HEK293 (cell line): ENCODE data around the gene TANC1.
A peak's percentile ranks its signal among the peaks of the same experiment; 100 is the strongest.

Source experiments
- CTCF ChIA-PET: fragments of 350-600 bp; formaldehyde crosslinking; extraction: SDS; loops from one replicate; lab custom pipeline; 2021; ENCODE audit warnings: antibody characterized with exemption; lab: Yijun Ruan, JAX
- POLR2A ChIA-PET: fragments of 300-600 bp; formaldehyde crosslinking; extraction: SDS; loops from one replicate; lab custom pipeline; 2020; ENCODE audit warnings: antibody characterized with exemption, inconsistent platforms; lab: Yijun Ruan, JAX
- H3K27ac ChIP-seq: fragments of 200-500 bp; sonication (Bioruptor generic); 2 replicates; pipeline ENCODE4 v1.5.1; 2014; ENCODE audit warnings: low read depth, low read length, control low read depth, inconsistent platforms; ENCODE audit errors: extremely low read depth
- H3K36me3 ChIP-seq, 2 experiments: fragments of 200-500 bp in 1 of 2; sonication (Bioruptor generic) in 1 of 2; 1 replicate in 1 of 2; 2 replicates in 1 of 2; pipeline ENCODE4 v1.5.1; 2014 to 2017; ENCODE audit warnings: inconsistent platforms in 2 of 2, low read length in 2 of 2; ENCODE audit not compliant: control insufficient read depth in 2 of 2, insufficient read depth in 1 of 2
- H3K4me1 ChIP-seq: fragments of 200-500 bp; sonication (Bioruptor generic); 2 replicates; pipeline ENCODE4 v1.5.1; 2014; ENCODE audit warnings: mild to moderate bottlenecking, low read length, inconsistent platforms; ENCODE audit not compliant: control insufficient read depth, insufficient read depth
- H3K4me3 ChIP-seq: 2 replicates; pipeline ENCODE4 v1.5.1; 2011; ENCODE audit warnings: low read depth, mild to moderate bottlenecking, control low read depth, low read length, moderate library complexity
- H3K9me3 ChIP-seq: fragments of 200-500 bp; sonication (Bioruptor generic); 2 replicates; pipeline ENCODE4 v1.5.1; 2014; ENCODE audit warnings: low read depth, low read length, inconsistent platforms; ENCODE audit not compliant: control insufficient read depth, insufficient read depth
- GLIS1 ChIP-seq: fragments of 450-650 bp; formaldehyde crosslinking; IDR thresholded peaks from 2 replicates; pipeline ENCODE4 v1.5.1; 2016; ENCODE audit warnings: missing biosample characterization, missing genetic modification characterization
- HOXC10 ChIP-seq: sonication (generic); formaldehyde crosslinking; IDR thresholded peaks from 2 replicates; pipeline ENCODE4 v1.8.1; 2023; ENCODE audit warnings: mild to moderate bottlenecking, missing genetic modification reagents
- HOXD13 ChIP-seq: sonication (generic); formaldehyde crosslinking; IDR thresholded peaks from 2 replicates; pipeline ENCODE4 v1.8.0; 2022; ENCODE audit warnings: missing genetic modification reagents, borderline replicate concordance
- IKZF3 ChIP-seq: fragments of 450-650 bp; IDR thresholded peaks from 2 replicates; pipeline ENCODE4 v1.5.0; 2018; ENCODE audit warnings: missing biosample characterization, mild to moderate bottlenecking, missing genetic modification characterization, moderate library complexity
- KLF10 ChIP-seq: fragments of 450-650 bp; IDR thresholded peaks from 2 replicates; pipeline ENCODE4 v1.5.1; 2018; ENCODE audit warnings: missing biosample characterization, mild to moderate bottlenecking, missing genetic modification characterization
- KLF8 ChIP-seq: fragments of 450-650 bp; formaldehyde crosslinking; IDR thresholded peaks from 2 replicates; pipeline ENCODE4 v1.5.1; 2016; ENCODE audit warnings: missing biosample characterization, missing genetic modification characterization
- PRDM1 ChIP-seq: fragments of 450-650 bp; formaldehyde crosslinking; IDR thresholded peaks from 2 replicates; pipeline ENCODE4; 2016; ENCODE audit warnings: missing biosample characterization, missing genetic modification characterization
- RBAK ChIP-seq: fragments of 450-650 bp; formaldehyde crosslinking; IDR thresholded peaks from 2 replicates; pipeline ENCODE4 v1.5.1; 2016; ENCODE audit warnings: missing biosample characterization, missing genetic modification characterization
- SETDB1 ChIP-seq: IDR thresholded peaks from one replicate; pipeline ENCODE4 v1.6.1; 2017; ENCODE audit warnings: mild to moderate bottlenecking, low read length, moderate library complexity, mixed read lengths; ENCODE audit not compliant: insufficient read length
- SP7 ChIP-seq: fragments of 450-650 bp; formaldehyde crosslinking; IDR thresholded peaks from 2 replicates; pipeline ENCODE4 v1.5.1; 2016; ENCODE audit warnings: missing biosample characterization, missing genetic modification characterization
- WT1 ChIP-seq: fragments of 450-650 bp; formaldehyde crosslinking; IDR thresholded peaks from 2 replicates; pipeline ENCODE4 v1.5.1; 2016; ENCODE audit warnings: missing biosample characterization, missing genetic modification characterization
- ZBTB17 ChIP-seq: fragments of 450-650 bp; formaldehyde crosslinking; IDR thresholded peaks from 2 replicates; pipeline ENCODE4 v1.5.1; 2016; ENCODE audit warnings: missing biosample characterization, missing genetic modification characterization
- ZFHX2 ChIP-seq: fragments of 450-650 bp; formaldehyde crosslinking; conservative IDR thresholded peaks from 2 replicates; pipeline ENCODE4 v1.5.1; 2016; ENCODE audit warnings: missing biosample characterization, missing genetic modification characterization
- ZIC2 ChIP-seq: fragments of 450-650 bp; formaldehyde crosslinking; IDR thresholded peaks from 2 replicates; pipeline ENCODE4 v1.5.1; 2016; ENCODE audit warnings: missing biosample characterization, missing genetic modification characterization
- ZNF121 ChIP-seq: fragments of 450-650 bp; formaldehyde crosslinking; IDR thresholded peaks from 2 replicates; pipeline ENCODE4 v1.5.1; 2016; ENCODE audit warnings: missing biosample characterization, missing genetic modification characterization
- ZNF202 ChIP-seq: fragments of 450-650 bp; formaldehyde crosslinking; IDR thresholded peaks from 2 replicates; pipeline ENCODE4 v1.5.1; 2016; ENCODE audit warnings: missing biosample characterization, missing genetic modification characterization, borderline replicate concordance
- ZNF266 ChIP-seq: fragments of 450-650 bp; formaldehyde crosslinking; IDR thresholded peaks from 2 replicates; pipeline ENCODE4 v1.5.1; 2016; ENCODE audit warnings: missing biosample characterization, missing genetic modification characterization, low read depth
- ZNF292 ChIP-seq: fragments of 450-650 bp; formaldehyde crosslinking; IDR thresholded peaks from 2 replicates; pipeline ENCODE4 v1.5.1; 2016; ENCODE audit warnings: low read depth, missing biosample characterization, missing genetic modification characterization, borderline replicate concordance
- ZNF311 ChIP-seq: fragments of 450-650 bp; formaldehyde crosslinking; IDR thresholded peaks from 2 replicates; pipeline ENCODE4 v1.5.1; 2017; ENCODE audit warnings: missing biosample characterization, missing genetic modification characterization, borderline replicate concordance
- ZNF510 ChIP-seq: fragments of 450-650 bp; formaldehyde crosslinking; IDR thresholded peaks from 2 replicates; pipeline ENCODE4 v1.5.1; 2018; ENCODE audit warnings: mild to moderate bottlenecking, missing genetic modification characterization, missing biosample characterization; ENCODE audit not compliant: insufficient replicate concordance
- ZNF561 ChIP-seq: fragments of 450-650 bp; IDR thresholded peaks from 2 replicates; pipeline ENCODE4 v1.5.1; 2018; ENCODE audit warnings: missing biosample characterization, missing genetic modification characterization, borderline replicate concordance
- TF ChIP-seq, protein P1 (sequence below): fragments of 450-650 bp; formaldehyde crosslinking; IDR thresholded peaks from 2 replicates; pipeline ENCODE4 v1.5.1; 2016; ENCODE audit warnings: missing biosample characterization, missing genetic modification characterization, borderline replicate concordance
- TF ChIP-seq, protein P2 (sequence below): fragments of 450-650 bp; formaldehyde crosslinking; IDR thresholded peaks from 2 replicates; pipeline ENCODE4 v1.5.1; 2016; ENCODE audit warnings: missing biosample characterization, missing genetic modification characterization, low read depth
- TF ChIP-seq, protein P3 (sequence below): fragments of 450-650 bp; IDR thresholded peaks from 2 replicates; pipeline ENCODE4 v1.5.1; 2018; ENCODE audit warnings: missing biosample characterization, mild to moderate bottlenecking, missing genetic modification characterization

The TANC1 gene

DNA sequence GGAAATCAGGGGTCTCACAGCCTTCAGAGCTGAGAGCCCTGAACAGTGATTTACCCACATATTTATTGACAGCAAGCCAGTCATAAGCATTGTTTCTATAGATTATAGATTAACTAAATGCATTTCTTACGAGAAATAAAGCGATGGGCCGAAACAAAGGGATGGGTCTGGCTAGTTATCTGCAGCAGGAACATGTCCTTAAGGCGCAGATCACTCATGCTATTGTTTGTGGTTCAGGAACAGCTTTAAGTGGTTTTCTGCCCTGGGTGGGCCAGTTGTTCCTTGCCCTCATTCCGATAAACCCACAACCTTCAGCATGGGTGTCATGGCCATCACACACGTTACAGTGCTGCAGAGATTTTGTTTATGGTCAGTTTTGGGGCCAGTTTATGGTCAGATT is 36.4 kb downstream of the TANC1 start:
- TF ChIP-seq SETDB1 (peak; percentile 17), HOXC10 (CRISPR knock-in tag) (no peak), ZNF561 (no peak), KLF8 (tag by site-specific recombination) (no peak), RBAK (tag by site-specific recombination) (no peak), ZNF510 (tag by site-specific recombination) (no peak), ZNF202 (tag by site-specific recombination) (no peak), ZNF121 (tag by site-specific recombination) (no peak)
- TF ChIP-seq, protein P1, sequence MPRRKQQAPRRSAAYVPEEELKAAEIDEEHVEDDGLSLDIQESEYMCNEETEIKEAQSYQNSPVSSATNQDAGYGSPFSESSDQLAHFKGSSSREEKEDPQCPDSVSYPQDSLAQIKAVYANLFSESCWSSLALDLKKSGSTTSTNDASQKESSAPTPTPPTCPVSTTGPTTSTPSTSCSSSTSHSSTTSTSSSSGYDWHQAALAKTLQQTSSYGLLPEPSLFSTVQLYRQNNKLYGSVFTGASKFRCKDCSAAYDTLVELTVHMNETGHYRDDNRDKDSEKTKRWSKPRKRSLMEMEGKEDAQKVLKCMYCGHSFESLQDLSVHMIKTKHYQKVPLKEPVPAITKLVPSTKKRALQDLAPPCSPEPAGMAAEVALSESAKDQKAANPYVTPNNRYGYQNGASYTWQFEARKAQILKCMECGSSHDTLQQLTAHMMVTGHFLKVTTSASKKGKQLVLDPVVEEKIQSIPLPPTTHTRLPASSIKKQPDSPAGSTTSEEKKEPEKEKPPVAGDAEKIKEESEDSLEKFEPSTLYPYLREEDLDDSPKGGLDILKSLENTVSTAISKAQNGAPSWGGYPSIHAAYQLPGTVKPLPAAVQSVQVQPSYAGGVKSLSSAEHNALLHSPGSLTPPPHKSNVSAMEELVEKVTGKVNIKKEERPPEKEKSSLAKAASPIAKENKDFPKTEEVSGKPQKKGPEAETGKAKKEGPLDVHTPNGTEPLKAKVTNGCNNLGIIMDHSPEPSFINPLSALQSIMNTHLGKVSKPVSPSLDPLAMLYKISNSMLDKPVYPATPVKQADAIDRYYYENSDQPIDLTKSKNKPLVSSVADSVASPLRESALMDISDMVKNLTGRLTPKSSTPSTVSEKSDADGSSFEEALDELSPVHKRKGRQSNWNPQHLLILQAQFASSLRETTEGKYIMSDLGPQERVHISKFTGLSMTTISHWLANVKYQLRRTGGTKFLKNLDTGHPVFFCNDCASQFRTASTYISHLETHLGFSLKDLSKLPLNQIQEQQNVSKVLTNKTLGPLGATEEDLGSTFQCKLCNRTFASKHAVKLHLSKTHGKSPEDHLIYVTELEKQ: no peak
- peaks cover 15% of the 10 kb centered on the region for H3K4me1 ChIP-seq
- H3K36me3 ChIP-seq: peaks cover 3 to 10% of the 10 kb centered on the region in 2 experiments
- no peaks in the 10 kb centered on the region for H3K9me3 ChIP-seq
- ChIA-PET POLR2A (no interaction called here), CTCF (no interaction called here)
- H3K27ac ChIP-seq: no peak overlapping the region
- no peak overlapping the region for H3K4me3 ChIP-seq

DNA sequence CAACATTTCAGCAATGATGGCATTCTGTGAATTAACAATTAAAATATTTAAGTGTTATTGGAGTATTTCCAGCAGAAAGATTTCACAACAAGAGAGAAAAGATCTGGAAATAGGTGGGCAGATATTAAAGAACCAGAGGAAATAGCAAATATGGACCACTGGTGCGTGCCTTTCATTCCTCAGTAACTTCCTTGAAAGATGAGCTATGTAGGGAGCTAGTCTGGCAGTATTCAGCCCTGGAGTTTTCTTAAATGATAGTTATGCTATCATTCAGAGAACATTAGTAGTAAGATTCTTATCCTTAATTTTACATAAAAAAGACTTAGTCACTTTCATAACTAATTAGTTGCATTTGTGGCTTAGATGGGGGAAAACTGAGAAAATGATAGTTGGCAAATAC is 41.5 kb downstream of the TANC1 start:
- CTCF ChIA-PET: interaction anchor here (0.7 to 1.2 kb wide), 2 partner anchors 21 to 232 kb away, joined by 3 to 4 read pairs; no protein-coding TSS in a partner anchor
- Histone ChIP-seq H3K27ac (no peak overlapping the region), H3K4me1 (peaks cover 14% of the 10 kb centered on the region), H3K36me3 (peaks cover 3 to 10% of the 10 kb centered on the region in 2 experiments), H3K4me3 (no peak overlapping the region), H3K9me3 (no peaks in the 10 kb centered on the region)
- POLR2A ChIA-PET: no interaction called here
- TF ChIP-seq ZNF311 (tag by site-specific recombination): no peak

DNA sequence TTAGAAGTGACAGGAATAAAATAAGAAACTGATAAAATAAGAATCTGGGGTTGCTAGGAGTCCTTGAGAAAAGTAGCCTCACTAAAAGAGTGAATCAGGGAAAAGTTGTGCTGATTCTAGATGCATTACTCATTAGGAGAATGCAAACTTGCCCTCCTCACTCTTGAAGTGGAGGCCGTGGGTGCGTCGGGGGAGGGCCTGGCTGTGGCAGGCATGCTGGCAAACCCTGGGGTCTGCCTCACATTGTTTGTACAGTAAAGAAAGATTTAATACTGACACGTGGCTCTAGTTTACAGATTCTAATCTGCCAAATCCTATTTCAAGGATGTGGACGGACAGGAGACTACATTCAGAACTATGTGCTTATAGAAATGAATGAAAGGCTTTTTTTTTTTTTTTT is 41.9 kb downstream of the TANC1 start:
- ChIA-PET POLR2A (no interaction called here), CTCF (interaction anchor here (0.7 kb wide), 1 partner anchor 232 kb away, joined by 3 read pairs; no protein-coding TSS in a partner anchor)
- TF ChIP-seq WT1 (tag by site-specific recombination): peak; percentile 32; the same call in 1 of the 2 replicates
- TF ChIP-seq ZFHX2 (tag by site-specific recombination): peak; percentile 65
- 0 out of 2 replicates have a peak, but pooled peaks have one; percentile 45 for TF ChIP-seq PRDM1
- TF ChIP-seq ZNF292 (tag by site-specific recombination): no peak
- no peak for TF ChIP-seq HOXD13
- TF ChIP-seq, protein P2, sequence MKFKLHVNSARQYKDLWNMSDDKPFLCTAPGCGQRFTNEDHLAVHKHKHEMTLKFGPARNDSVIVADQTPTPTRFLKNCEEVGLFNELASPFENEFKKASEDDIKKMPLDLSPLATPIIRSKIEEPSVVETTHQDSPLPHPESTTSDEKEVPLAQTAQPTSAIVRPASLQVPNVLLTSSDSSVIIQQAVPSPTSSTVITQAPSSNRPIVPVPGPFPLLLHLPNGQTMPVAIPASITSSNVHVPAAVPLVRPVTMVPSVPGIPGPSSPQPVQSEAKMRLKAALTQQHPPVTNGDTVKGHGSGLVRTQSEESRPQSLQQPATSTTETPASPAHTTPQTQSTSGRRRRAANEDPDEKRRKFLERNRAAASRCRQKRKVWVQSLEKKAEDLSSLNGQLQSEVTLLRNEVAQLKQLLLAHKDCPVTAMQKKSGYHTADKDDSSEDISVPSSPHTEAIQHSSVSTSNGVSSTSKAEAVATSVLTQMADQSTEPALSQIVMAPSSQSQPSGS (tag by site-specific recombination): no peak
- TF ChIP-seq GLIS1 (tag by site-specific recombination): peak; percentile 60
- peak; percentile 69 for TF ChIP-seq ZIC2 (tag by site-specific recombination)
- TF ChIP-seq ZNF266 (tag by site-specific recombination): no peak
- TF ChIP-seq, protein P3, sequence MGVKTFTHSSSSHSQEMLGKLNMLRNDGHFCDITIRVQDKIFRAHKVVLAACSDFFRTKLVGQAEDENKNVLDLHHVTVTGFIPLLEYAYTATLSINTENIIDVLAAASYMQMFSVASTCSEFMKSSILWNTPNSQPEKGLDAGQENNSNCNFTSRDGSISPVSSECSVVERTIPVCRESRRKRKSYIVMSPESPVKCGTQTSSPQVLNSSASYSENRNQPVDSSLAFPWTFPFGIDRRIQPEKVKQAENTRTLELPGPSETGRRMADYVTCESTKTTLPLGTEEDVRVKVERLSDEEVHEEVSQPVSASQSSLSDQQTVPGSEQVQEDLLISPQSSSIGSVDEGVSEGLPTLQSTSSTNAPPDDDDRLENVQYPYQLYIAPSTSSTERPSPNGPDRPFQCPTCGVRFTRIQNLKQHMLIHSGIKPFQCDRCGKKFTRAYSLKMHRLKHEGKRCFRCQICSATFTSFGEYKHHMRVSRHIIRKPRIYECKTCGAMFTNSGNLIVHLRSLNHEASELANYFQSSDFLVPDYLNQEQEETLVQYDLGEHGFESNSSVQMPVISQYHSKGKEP: peak; percentile 22; the same call in 1 of the 2 replicates
- no peak for TF ChIP-seq IKZF3 (tag by site-specific recombination)
- TF ChIP-seq KLF10 (tag by site-specific recombination): 0 out of 2 replicates have a peak, but pooled peaks have one; percentile 29
- TF ChIP-seq SP7 (tag by site-specific recombination): 0 out of 2 replicates have a peak, but pooled peaks have one; percentile 24
- TF ChIP-seq ZBTB17 (tag by site-specific recombination): 0 out of 2 replicates have a peak, but pooled peaks have one; percentile 24
- TF ChIP-seq, all 188 proteins: peak for 9
- Histone ChIP-seq H3K4me3 (no peak overlapping the region), H3K27ac (no peak overlapping the region), H3K9me3 (no peaks in the 10 kb centered on the region), H3K4me1 (peaks cover 14% of the 10 kb centered on the region), H3K36me3 (peaks cover 3 to 10% of the 10 kb centered on the region in 2 experiments)
